Stimulated activated CD4-positive, alpha-beta T cell treated with anti-CD3 and anti-CD28 coated beads, Interleukin-2, amount 100 ng/mL, for 24 hours (primary cell): ENCODE measurements around the gene PRSS50.
"Not testable (repeated sequence)": the region's sequence is repeated elsewhere in the genome, so short reads cannot be mapped to it uniquely, and the experiment has no call there.

Experiments used
- DNase-seq, 2 donors: peaks; one replicate each; pipeline ENCODE4 v3.0.0-alpha.2; 2020

The PRSS50 gene, protein sequence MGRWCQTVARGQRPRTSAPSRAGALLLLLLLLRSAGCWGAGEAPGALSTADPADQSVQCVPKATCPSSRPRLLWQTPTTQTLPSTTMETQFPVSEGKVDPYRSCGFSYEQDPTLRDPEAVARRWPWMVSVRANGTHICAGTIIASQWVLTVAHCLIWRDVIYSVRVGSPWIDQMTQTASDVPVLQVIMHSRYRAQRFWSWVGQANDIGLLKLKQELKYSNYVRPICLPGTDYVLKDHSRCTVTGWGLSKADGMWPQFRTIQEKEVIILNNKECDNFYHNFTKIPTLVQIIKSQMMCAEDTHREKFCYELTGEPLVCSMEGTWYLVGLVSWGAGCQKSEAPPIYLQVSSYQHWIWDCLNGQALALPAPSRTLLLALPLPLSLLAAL

DNA sequence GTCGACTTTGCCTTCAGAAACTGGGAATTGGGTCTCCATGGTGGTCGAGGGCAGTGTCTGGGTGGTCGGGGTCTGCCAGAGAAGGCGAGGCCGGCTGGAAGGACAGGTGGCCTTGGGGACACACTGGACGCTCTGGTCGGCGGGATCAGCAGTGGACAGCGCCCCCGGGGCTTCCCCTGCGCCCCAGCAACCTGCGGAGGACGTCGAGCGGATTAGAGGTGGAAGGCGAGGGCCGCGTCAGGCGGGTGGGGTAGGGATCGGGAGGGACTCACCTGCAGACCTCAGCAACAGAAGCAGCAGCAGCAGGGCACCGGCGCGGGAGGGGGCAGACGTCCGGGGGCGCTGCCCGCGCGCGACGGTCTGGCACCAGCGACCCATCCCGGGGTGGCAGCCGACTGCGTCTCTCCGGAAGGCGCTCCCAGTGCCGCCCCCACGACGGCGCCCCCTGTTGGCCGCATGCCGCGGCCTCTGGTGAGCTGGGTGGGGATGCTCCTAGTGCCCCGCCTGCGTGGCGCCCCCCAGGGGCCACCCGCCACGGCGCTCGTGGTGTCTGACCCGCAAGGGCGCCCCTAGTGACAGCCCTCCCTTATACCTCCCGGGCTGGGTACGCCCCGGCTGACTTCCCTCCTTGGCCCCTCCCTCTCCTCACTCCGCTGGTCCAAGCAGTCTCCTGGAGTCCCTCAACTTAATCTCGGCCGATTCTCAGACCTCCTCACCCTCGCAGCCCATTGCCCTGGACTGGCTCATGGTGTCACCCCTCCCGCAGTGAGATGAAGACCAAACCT lies at the start of gene PRSS50:
Gene PRSS50, minus strand, starts transcription at position 423 of the 785 bp plus-strand sequence. Its CDS starts 45 bp downstream, at position 378.
- peak; percentile 34 to 52 for DNase-seq

DNA sequence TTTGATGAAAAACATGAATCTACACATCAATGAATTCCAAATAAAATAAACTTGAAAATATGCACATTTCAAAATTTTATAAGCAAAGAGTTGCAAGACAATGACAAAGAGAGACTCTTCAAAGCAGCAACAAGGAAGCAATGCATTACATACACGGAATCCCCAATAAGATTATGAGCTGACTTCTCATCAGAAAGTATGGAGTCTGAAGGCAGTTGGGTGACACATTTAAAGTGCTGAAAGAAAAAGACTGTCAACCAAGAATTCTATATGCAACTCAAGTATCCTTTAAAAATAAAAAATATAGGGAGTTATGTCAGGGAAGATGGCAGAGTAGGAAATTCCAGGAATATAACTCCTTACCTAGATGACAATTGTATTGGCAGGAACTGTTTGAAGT lies 46.5 kb upstream of the PRSS50 start:
- DNase-seq: no peak

DNA sequence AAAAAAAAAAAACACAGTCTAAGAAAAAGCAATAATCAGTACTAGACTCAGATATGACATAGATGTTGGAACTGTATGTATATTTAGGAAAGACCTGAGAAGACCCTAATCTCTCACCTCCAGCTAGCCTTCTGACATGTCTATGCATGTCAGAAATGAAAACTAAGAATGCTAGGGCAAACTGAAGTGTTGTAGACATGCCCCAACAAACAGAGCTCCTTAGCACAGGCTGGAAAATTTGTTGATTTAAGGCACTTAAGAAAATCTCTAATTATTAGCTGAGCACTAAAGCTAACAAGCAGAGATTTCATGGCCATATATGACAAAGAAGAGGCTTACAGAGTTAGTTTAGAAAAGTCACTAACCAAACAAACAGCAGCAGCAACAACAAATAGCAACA lies 45.5 kb upstream of the PRSS50 start:
- DNase-seq: no peak

DNA sequence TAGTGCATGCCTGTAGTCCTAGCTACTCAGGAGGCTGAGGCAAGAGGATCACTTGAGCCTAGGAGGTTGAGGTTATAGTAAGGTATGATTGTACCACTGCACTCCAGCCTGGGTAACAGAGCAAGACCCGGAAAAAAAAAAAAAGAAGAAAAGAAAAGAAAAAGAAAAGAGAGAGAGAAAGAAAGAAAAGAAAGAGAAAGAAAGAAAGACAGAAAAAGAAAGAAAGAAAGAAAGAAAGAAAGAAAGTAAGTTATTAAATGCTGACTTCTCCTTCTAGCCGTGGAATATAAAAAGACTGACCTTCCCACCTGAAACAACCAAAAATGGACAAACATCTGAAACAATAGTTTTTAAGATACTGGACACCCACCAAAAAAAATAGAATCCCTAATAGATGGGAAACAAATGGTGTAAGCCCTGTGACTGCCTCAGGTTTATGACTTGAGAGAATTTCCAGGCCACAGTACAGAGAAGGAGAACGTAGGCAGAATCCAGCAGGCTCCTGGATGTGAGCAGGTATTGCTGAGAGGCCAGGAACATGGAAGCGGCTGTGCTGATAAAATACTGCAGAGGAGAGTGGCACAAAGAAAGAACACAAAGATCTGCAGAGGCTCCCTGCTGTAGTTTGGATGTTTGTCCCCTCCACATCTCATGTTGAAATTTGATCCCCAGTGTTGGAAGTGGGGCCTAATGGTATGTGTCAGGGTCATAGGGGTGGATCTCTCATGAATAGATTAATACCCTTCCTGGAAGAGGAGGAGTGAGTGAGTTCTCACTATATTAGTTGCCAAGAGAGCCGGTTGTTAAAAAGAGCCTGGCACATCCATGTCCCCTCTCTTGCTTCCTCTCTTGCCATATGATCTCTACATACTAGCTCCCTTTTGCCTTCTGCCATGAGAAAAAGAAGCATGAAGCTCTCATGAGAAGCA lies 41.8 kb upstream of the PRSS50 start:
- no peak for DNase-seq

DNA sequence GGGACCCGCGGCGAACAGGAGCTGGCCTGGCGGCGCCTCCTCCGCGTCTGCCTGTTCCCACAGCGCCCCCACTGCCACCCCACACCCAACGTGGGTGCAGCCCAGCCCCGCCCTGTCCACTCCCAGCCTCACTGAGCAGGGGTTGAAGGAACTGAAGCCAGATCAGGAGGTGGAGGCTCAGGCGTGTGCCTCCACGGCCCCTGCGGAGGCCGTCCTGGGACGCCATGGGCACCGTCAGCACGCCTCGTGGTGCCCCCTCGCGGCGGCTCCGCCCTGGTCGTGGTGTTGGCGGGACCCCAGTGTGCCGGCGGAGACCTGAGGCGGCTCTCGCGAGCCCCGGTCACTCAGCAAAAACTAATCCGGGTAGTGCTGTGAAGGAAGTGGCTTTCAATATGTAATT lies 39.0 kb upstream of the PRSS50 start:
- DNase-seq: no peak

DNA sequence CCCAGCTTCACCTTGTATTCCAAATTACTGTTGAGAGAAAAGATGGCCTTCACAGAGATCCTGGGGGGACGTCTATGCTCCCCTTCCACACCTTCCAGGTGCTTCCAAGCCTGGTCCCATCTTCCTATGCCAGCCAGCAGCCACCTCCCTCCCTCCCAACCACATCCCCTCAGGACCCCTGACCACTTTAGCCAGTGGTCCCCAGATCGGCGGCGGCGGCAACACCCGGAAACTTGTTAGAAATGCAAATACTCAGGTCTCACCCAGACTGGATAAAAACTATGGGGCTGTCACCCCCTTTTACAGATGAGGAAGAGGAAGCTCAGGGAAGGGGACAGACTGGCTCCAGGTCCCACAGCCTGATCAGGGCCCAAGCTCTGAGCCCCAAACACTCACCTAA lies 38.0 kb upstream of the PRSS50 start:
- no peak for DNase-seq

DNA sequence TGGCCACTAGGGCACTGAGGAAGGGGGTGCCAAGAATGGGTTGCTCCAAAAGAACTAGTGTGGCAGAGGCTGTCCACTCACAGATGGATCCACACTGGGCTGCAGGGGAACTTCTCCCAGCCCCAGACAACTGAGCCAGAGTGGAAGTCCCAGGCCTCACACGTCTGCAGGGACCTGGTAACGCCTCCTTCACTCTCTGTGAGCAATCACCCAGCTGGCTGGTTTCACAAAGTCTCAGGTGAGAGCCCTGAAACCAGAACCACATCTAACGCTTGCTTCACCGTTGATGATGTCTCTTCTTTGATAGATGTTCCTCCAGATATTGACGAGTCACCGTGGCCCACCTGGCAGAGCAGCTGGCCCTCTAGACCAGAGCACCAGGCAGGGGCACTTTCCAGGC lies 35.5 kb upstream of the PRSS50 start:
- peak in 1 of 2 donors; percentile 5 for DNase-seq

DNA sequence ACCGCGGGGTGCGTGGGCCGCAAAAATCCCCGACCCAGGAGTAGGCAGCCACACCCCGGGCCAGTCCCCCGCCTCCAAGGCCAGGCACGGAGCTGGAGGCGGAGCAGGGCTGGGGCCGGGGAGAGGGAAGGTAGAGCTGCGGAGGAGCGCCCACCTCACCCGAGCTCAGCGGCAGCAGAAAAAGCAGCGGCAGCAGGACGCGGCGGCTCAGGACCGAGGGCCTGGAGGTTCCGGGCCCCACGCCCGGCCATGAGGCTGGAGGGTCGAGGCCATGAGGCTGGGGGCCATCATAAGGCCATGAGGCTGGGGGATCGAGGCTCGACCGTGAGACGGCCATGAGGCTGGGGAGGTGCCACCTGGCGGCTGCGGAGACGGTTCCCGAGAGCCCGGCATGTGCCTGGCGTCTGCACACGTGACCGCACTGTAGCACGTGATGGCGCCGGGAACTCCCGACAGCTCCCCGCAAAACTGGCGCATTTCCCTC lies 32.9 kb upstream of the PRSS50 start:
- no peak for DNase-seq

DNA sequence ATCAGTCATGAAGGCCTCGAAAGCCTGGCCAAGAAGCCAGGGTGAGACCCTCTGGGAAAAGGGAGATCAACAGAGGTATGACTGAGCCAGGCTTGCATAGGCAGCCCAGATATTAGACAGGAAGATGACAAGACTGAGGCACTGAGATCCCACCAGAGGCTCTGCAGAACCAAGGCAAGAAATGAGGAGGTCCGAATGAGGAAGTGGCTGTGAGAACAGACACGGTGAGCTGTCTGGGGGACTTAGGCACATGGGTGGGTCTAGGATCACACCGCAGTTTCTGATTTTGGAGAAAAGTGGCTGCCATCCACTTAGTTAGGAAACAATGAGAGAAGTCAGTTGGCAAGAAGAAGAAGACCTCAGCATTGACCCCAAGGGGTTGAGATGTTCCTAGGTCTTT lies 31.5 kb upstream of the PRSS50 start:
- DNase-seq: no peak

DNA sequence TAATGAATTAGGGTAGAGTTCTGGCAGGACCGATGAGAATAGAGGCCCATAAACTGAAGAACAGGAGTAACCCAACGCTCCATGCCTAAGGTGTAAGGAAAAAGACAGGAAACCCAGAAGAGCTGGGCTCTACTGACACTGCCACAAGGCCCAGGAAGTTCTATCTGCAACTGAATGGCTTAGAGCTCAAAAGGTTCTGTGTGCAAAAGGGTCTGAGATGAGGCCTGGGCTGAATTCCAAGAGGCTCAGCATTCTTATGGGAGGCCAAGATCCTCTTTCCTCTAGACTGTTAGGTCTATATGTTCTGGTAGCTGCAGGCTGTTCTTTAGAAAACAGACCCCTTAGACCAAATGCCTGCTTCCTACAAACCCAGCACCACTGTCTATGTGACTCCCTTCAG lies 30.5 kb upstream of the PRSS50 start:
- no peak for DNase-seq

DNA sequence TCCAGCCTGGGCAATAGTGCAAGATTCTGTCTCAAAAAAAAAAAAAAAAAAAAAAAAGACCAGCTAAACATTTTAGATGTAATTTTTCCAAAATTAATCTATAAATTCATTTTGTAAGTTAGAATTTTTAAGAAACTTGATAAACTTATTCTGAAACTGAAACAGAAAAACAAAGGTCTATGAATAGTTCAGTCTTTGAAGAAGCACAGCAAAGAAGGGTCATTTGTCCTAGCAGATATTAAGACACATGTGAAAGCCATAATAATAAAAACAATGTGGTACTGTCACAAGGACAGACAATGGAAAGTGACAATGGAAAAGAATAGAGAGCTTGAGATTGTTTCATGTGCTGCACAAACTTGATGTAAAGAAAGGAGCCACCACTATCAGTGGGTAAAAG lies 29.0 kb upstream of the PRSS50 start:
- DNase-seq: no peak

DNA sequence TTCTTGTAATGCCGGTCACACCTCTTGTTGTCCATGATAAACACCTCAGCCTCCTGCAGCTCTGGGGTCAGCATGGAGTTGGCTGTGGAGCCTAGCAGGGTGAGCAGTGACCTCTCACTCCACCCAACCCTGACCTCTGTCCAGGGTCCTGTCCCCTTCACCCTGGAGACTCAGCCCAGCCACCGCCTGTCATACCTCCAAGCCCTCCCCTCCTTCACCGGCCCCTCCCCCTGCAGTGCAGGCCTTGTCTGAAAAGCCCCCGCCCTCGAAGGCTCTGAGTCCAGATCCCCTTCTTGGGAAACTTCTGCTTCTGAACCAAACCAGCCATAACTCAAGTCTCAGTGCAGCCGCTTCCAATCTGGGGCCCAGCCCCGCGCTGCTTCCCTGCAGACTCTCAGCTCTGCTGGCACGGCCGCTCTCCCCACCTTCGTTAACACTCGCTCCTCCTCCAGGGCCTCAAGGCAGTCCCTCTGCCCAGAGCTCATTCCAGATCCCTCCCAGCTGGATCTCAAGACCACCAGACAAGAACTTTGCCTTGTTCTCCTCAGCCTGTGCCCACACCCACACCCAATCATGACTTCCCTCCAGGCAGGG lies 25.4 kb upstream of the PRSS50 start:
- no peak for DNase-seq

DNA sequence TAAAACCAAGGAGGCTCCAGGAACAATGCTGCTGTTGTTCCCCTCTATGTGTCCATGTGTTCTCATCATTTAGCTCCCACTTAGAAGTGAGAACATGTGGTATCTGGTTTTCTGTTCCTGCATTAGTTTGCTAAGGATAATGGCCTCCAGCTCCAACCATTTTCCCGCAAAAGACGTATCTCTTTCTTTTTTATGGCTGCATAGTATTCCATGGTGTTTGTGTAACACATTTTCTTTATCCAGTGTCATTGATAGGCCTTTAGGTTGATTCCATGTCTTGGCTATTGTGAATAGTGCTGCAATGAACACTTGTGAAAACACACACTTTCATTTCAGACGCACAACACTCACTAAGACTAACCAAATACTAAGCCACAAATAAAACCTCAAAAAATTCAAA lies 21.9 kb upstream of the PRSS50 start:
- DNase-seq: not testable (repeated sequence)

DNA sequence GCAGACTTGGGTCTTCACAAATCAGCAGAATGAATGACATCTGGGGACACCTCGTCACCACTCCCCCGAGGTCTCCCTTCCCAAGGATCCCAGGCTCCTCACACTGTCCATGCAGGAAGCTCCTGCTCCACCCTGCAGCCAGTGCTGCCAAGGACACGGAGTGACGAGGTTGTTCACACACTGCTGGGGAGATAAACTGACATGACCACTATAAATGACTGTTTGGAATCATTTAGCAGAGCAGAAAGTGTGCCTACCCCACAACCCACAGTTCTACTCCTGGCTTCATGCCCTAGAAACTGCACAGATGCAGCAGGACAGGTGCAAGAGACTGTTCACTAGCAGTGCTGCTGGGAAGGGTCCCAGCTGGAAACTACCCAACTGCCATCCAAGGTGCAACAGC lies 19.7 kb upstream of the PRSS50 start:
- DNase-seq: no peak

DNA sequence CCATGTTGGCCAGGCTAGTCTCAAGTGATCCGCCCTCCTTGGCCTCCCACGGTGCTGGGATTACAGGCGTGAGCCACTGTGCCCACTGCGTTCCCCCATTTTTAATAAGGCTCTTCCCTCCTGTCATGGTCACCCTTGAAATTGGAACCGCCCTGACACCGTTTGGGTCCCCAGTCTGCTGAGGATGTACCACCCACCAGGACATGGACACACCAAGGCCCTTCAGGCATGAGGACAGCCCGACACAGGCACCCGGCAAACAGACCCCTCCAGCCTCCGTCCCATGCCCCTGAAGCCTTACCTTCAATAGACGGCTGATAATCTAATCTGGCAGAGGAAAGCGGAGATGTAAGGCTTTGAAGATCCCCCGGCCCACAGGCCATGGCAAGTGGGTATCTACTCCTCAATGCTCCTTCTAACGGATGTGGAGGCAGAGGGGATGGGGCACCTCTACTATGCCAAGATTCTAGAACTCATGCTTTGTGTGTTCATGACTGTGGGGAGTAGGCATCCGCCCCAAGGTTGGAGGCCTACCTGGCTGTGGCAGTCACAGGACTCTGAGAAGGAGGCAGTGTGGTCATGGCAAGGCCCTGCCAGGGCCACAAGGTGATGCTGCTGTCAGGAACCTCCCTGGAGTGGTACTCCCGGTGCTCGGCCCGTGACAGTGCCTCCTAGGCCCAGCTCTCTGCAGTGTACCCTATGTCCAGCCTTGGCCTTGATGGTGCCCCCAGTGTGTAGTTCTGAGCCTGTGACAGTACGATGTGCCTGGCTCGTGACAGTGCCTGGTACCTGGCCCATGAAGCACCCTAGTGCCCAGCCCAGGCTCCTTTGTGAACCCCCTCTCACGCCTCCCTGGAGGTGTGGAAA lies 18.6 kb upstream of the PRSS50 start:
- DNase-seq: no peak

DNA sequence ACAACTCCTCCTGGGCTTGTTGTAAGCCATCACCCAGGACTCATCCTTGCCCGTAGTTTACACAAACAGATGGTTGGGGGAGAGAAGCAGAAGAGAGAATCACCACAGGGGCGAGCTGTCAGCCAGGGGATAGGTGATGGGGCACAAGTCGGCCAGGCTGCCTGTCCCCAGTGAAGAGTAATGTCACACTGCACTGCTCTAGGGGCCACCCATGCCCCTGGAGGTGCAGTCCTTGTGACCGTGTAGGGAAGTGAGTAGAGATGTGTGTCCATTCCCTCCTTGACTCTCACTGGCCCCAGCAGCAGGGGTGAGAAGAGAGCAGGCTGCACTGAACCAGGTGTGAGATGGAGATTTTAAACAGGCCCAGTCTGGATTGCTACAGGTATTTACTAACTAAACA lies 17.1 kb upstream of the PRSS50 start:
- peak in 1 of 2 donors; percentile 9 for DNase-seq

DNA sequence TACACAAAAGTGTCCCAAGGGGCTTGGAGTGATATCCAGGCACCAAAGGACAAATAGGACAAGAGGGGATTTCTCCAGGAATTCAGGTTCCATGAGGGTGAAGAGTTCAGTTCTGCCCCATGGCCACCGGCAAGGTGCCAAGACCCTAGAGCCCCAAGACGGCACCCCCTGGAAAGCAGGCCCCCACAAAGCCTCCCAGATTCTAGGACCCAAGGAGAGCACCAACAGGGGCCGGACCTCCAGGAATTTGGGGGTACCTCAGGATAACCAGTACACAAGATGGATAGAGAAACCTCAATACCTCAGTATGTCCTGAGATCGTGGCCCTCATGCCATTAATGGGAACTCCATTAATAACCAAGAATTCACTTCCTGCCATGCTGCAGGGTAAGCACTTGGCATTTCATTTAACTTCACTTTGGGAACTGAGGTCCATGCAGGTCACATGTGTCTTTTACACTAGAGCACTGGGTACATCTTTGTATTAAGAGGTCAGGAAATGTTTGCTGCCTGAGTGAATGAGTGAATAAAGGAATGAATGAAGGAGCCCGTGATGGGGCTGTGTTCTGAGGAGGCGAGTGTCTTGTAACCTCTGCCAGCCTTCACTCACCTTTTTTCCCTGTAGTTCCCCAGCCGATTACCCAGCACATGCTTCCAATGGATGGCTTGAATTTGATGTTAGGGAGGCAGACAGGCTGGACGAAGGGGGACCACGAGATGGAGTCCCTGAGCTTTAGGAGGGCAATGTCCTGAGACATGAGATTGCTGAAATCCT lies 15.5 kb upstream of the PRSS50 start:
- peak in 1 of 2 donors; percentile 4 for DNase-seq

DNA sequence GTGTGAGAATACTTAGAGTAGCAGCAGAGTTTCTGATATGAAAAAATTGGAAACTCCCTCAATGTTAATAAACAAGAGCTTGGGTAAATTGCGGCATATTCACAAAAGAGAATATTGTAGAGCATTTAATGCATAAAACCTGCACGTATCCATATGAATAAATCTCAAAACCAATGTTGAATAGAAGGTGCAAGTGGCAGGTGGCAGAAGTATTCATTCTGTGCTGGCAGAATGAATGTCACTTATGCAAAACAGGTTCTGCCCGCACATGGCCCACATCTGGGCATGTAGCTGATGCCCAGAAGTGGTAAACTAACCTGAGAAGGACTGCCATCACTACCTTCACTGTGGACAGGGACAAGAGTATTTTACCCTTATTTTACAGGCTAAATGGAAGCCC lies 14.1 kb upstream of the PRSS50 start:
- DNase-seq: no peak

DNA sequence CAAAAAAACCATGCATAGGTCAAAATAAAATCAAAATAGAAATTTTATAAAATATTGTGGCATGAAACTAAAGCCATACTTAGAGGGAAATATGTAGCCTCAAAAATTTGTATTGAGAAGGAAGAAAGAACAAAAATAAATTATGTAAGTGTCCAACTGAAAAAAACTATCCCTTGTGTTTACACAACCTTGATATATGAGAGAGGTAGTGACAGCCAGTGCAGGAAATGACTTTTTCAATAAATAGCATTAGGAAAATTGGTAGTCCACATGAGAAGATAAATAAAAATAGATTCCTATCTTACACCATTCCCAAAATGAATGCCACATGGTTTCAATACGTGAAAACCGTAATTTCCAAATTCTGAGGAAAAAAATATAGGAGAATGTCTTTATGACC lies 13.2 kb upstream of the PRSS50 start:
- DNase-seq: no peak

DNA sequence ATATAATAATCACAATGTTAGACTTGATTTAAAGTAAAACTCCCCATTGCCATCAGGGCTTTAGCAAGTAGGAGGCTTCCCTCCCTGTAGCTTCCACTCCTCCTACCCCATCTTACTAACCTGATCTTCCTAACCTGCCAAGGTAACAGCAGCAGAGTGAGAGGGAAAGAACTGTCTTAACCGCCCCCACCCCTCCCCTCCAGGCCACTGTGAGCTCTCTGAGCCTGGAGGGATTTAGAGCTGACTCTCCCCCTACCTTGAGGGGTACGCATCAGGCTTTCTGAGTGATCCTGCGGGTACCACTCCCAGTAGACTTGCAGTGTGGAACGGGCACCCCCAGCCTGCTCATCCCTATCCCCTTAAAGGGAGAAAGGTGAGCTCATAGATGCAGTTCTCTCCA lies 11.4 kb upstream of the PRSS50 start:
- DNase-seq: peak in 1 of 2 donors; percentile 3
